Measurements from ENCODE around the gene NFX1. TPM values are rescaled to one million over a fixed set of nuclear protein-coding genes. Genes with fewer than 3 reads are reported as not detected.

Gene NFX1
- total RNA-seq, 1 experiment from 2014 or later = 23.4 TPM

DNA sequence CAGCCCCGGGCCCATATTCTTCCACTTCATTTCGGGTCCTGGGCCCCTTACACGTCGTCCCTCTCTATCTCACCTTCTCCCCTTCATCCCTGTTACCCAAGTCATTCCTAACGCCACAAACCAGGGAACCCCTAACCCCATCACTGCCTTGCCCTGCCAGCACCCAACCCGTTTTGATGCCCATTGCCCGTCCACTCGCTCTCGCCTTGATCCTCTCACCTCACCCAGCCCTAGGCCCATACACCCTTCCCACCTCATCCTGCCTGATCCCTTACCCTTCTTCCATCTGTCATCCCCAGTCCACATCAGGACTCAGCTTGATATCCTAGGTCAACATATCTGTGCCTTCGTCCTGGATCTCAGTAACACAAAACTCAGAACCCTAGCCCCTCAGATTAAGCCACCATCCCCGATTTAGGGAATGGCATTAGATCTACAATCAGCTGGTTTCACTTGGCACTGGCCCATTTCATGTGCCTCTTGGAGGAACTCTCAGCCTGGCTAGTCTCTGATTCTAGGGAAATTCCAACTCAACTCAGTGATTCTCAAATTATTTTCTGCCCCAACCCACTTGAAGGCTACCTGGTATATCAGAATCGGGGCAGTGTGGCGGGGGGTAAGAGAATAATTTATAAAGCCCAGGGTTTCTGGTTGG is 25.0 kb upstream of the NFX1 start:
- no peak for DNase-seq (ENCODE audit: low read depth)

DNA sequence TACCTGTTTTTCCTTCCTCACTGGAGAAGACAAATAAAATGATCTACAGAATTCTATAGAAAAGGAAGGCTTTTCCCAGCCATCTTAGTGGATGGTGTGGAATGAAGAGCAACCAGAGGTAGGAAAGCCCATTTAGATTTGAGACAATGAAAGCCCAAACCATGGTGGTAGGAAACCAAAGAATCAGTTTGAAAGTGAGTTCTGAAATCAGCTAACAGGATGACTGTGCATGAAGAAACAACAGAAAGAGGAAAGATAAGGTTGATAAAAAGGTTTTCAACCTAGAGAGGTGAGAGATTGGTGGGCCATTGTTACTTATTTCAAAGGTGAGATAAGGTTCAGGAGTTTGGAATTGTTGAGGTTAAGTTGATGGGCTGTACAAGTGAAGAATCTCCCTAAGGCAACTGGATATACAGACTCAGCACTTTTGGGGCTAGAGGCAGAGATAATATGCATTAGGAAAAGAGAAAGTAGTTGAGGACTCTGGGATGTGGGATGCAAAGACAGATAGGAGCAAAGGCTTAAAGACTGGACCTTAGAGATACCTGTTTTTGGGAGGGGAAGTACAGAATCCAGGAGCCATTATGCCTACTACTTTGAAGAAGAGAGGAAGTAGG is 23.1 kb upstream of the NFX1 start:
- no peak for DNase-seq (ENCODE audit: low read depth)

DNA sequence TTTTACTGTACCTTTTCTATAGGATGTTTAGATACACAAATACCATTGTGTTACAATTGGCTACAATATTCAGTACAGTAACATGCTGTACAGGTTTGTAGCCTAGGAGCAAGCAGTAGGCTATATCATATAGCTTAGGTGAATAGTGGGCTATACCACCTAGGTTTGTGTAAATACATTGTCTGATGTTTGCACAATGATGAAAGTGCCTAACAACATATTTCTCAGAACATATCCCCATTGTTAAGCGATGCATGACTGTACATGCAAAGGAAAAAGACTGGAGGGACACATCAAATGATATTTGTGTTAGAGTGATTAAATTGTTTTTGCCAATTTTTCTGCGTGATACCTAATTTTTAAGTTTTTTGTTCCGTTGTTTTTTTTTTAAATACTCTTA is 20.2 kb upstream of the NFX1 start:
- DNase-seq (ENCODE audit: low read depth) = no peak

DNA sequence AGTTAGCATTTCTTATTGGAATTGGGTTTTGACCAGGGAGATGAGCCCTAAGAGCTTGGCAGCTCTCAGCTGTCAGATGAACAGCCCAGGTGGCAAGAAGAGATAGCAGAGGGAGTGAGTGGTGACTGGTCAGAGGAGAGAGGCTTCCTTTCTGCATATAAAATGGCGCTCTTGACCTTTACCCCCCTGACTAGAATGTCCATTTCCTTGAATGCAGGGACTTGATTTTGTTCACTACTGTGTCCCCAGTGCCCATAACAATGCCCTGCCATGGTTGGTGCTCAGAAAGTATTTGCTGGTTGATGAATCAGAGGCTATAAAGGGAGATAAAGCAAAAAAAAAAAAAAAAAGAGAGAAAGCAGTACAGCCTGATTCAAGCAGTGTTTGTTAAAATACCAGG is 18.3 kb upstream of the NFX1 start:
- no peak for DNase-seq (ENCODE audit: low read depth)

DNA sequence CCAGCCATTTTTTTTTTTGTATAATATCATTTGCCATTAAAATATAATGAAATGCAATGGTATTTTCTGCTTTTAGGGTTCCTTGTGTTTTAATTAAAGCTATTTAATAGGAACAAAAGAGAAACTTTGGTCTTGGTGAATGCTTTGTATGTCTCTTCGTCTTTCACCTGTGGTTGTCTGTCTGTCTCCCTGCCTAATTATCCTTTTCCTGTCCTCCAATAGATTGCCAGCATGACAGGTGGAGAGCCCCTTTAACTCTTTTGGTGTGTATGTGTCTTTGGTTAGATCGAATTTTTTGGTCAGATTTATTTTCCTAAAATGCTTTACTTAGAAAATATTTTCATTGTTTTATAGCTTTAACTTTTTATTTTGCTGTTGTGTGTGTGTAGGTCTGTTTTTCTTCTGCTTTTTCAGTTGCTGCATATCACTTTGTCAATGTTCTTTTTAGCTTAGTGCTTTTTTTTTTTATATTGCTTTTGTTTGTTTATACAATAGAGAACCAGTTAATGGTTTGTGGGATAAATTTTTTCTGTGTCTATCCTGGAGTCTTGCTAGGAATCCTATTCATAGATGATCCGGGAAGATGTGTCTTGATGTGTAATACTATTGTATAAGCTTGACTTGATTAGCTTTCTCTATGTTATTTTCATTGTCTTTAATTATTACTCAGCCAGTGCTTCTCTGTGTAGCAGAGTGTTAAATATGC is 16.9 kb upstream of the NFX1 start:
- DNase-seq (ENCODE audit: low read depth) = no peak

DNA sequence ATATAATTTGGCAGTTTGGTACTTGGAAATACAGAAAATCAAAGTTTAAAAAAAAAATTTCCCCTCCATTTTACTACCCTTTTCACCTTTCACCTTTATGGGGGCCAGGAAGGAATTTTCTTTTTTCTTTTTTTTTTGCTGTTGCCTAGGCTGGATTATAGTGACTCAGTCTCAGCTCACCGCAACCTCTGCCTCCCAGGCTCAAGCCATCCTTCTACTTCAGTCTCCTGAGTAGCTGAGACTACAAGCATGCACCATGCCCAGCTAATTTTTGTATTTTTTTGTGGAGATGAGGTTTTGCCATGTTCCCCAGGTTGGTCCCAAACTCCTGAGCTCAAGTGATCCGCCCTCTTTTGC is 16.4 kb upstream of the NFX1 start:
- DNase-seq (ENCODE audit: low read depth) = peak; percentile 29

DNA sequence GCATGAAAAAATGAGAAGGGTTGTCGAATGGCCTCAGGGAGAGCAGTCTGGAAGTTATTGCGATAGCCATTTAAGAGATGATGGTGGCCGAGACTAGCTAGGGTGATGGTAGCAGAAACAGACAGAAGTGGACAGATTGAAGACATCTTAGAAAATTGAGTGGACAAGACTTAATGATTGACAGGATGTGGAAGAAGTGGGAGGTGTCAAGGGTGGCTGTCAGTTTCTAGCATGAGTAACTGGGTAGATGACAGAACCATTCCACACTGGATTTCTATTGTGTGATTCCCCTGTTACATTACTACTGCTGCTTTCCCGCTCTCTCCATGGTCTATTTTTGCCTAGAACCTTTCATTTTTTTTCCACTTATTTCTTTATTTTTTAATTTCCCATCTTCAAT is 12.8 kb upstream of the NFX1 start:
- DNase-seq (ENCODE audit: low read depth) = no peak

DNA sequence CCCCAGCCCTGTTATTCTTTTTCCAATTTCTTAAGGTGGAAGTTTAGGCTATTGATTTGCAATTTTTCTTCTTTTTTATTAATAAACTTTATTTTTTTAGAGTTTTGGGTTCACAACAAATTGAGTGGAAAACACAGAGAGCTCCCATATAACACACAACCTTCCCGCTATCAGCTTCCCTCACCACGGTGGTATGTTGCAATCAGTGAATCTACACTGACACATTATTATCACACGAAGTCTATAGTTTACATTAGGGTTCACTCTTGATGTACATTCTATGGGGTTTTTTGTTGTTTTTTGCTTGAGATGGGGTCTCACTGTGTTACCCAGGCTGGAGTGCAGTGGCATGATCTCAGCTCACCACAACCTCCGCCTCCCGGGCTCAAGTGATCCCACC is 4.8 kb upstream of the NFX1 start:
- no peak for DNase-seq (ENCODE audit: low read depth)

DNA sequence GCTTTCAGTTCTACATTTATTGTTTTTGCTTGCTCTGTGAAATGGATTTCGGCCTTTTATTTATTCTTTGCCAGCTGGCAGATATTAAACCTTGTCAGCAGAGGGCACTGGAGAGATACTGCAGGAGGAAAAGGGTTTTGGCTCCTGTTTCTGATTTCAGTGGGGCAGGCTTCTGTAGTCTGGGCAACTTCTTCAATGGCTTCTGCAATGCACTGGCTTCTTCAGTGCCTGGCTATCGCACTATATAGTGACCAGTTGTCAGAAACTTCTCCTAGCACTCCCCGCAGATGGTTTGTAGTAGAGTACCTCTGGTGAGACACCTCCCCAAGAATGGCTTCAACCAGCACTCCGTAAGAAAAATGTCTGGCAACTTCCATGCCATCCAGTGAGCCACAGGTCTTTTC is 3.2 kb upstream of the NFX1 start:
- DNase-seq (ENCODE audit: low read depth) = peak; percentile 68

DNA sequence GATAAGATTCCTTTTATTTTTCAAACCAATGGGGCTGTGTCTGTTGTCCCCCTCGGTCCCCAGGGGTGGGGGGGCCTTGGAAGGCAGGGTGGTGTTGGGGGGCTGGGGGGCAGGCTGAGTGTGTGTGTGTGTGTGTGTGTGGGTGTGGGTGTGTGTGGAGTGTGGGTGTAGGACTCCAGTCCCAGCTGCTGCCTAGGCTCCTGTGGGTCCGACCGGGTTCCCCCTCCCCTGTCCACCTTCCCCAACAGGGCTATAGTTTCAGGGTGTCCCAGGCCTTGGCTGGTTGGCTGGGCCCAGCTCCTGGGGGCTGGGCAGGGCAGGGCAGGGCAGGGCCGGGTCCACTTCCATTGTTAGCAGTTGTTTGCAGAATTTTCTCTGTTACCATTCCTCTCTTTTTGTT is 2.1 kb upstream of the NFX1 start:
- DNase-seq (ENCODE audit: low read depth) = no peak

DNA sequence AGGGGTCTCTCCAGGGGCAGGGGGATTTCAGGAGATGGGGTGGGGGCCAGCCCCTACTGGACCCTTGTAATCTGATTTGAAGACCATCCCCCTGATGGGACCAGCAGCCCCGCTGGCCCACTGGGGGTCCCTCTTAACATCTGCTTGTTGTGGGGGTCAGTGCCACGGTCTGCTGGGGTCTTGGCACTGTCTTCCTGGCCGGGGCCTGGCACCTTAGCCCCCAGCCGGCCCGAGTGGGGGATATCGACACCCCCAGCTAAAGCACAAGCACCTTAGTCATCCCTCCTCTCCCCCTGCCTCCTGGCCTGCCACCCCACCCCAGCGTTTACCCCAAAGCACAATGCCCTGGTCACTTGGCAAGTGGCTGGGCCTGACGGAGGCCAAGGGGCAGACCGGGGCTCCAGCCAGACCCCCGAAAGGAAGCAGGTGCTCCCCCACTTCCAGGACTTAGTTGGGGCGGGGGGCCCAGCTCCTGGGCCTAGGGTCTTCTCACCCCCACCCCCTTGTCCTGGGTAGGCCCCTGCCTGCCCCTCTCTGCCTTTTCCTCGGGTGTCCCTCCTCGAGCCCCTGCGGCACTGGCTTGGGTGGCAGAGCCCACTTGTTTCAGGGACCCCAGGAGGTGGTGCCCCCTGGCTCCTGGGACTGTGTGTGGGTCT is 1.4 kb upstream of the NFX1 start:
- DNase-seq (ENCODE audit: low read depth) = no peak

DNA sequence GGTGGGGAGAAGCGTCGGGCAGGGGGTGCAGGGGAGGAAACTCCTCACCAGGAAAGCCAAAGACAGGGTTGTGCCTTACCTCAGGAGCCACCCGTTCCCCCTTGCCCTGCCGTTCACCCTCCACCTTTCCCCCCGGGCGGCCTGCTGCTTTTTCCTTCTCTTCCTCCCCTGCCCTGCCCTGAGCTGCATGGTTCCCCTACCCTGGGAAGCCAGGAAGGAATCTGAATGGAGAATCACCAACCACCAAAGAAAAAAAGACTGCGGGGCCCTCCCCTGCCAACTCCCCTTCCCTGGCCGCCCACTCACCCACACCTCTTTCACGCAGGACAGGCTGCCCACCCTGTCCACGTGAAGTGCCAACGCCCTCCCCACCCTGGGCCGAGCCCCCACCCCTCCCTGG is 820 bp upstream of the NFX1 start:
- DNase-seq (ENCODE audit: low read depth) = no peak

DNA sequence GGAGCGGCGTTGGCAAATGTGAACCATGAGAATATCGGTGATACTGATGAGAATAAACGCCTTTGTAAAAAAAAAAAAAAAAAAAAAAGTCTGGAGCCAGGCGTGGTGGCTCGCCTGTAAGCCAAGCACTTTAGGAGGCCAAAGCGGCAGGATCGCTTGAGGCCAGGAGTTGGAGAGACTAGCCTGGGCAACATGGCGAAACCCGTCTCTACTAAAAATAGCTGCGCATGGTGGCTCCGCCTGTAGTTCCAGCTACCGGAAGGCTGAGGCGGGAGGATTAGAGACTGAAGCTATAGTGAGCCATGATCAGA is 425 bp upstream of the NFX1 start:
- no peak for DNase-seq (ENCODE audit: low read depth)

DNA sequence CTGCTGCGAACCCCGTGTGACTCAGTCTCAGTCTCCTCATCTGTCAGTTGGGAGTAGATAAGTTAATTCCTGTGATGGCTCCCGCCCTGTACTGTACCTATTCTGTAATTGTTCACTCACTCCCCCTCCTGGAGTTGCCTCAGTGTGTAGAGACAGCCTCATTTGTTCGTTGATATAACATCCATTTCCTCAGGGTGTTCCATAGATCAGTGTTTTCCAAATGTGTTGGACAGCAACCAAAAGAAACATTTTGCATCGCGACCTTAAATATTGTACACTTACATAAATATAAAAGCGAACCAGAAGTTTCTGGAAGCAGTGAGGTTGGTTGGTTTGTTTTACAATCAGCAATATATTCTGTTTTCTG is 698 bp downstream of the NFX1 start:
- DNase-seq (ENCODE audit: low read depth) = no peak

DNA sequence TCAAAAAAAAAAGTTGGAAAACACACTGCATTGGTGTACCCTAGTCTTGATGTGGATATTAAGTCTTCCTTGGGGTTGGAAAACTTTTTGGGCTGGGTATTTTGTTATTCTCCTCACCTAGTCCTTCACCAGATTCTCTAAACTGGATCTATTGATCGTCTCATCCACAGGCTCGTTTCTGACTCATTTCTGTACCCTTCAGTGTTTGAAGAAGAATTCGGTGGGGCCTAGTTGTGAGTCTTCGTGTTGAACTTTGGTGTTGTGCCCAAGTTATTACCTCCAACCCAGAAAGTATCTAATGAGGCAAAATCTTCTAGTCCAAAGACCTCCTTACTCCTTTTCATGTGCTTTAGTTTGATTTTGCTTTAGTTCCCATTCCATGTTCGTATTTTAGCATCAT is 1.6 kb downstream of the NFX1 start:
- DNase-seq (ENCODE audit: low read depth) = no peak

DNA sequence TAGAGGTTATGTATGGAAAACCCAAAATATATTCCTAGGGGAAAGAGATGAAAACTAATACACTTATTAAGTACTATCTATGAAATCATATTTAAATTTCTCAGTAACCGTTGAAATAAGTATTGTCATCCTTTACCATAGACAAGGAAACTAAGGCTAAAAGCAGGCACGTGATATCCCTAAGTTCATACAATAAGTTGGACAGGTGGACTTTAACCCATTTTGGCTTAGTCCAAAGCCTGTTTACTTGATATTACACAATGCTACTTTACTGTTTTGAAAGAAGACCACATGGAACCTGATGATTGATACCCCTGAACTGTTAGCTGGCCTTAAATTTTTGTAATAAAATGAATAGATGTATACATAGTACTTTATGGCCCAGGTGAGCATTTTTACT is 3.5 kb downstream of the NFX1 start:
- no peak for DNase-seq (ENCODE audit: low read depth)

DNA sequence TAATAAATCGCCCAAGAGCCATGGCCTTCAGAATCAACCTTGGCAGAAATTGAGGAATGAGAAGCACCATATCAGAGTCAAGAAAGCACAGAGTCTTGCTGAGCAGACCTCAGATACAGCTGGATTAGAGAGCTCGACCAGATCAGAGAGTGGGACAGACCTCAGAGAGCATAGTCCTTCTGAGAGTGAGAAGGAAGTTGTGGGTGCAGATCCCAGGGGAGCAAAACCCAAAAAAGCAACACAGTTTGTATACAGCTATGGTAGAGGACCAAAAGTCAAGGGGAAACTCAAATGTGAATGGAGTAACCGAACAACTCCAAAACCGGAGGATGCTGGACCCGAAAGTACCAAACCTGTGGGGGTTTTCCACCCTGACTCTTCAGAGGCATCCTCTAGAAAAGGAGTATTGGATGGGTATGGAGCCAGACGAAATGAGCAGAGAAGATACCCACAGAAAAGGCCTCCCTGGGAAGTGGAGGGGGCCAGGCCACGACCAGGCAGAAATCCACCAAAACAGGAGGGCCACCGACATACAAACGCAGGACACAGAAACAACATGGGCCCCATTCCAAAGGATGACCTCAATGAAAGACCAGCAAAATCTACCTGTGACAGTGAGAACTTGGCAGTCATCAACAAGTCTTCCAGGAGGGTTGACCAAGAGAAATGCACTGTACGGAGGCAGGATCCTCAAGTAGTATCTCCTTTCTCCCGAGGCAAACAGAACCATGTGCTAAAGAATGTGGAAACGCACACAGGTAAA is 4.5 kb downstream of the NFX1 start:
- DNase-seq (ENCODE audit: low read depth) = no peak

DNA sequence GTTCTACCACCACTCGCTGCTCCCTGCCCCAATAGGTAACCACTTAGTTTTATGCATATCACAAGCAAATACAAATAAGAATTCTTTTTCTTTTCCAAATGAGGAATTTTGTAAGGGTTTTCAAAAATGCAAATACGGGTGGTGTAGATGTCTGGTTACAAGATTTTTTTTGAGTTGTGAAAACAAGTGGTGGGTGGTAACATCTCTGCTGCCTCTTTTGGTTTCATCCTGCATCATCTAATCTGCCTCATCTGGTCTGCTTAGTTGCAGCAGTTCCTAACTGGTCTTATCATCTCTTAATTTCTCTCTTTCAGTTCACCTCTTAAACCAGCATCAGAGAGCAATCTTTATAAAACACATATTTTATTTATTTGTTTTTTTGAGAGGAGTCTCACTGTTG is 5.3 kb downstream of the NFX1 start:
- DNase-seq (ENCODE audit: low read depth) = no peak

DNA sequence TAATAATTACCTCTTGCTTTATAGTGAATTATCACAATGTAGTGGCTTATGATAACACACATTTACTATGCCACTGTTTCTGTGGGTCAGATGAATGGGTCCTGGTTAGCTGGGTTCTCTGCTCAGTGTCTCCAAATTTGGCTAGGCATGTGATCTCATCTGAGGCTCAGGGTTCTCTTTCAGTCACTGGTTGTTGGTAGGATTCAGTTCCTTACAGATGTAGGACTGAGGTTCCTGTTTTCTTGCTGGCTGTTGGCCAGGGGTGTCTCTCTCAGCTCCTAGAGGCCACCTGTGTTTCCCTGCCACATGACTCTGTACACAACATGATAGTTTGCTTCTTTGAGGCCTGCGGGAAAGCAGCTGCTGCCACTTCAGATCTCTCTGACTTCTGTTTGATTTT is 7.1 kb downstream of the NFX1 start:
- DNase-seq (ENCODE audit: low read depth) = peak; percentile 66

DNA sequence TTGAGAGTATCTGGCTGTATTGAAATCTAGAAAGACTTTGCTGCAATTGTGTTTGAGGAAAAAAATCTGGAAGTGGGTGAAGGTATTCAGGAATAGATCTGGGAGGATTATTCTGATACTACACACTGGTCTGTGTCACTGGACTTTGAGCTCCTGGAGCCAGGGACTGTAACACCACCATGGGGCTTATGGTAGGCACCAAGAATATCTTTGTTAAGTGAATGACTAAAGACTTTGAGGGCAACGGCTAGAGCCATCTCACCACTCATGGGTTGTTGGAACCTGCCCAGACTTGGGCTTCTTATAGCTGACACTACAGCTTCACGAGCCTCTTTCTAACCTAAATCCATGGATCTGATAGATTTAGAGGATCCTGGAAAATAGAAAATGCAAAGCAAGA is 10.2 kb downstream of the NFX1 start:
- DNase-seq (ENCODE audit: low read depth) = no peak

DNA sequence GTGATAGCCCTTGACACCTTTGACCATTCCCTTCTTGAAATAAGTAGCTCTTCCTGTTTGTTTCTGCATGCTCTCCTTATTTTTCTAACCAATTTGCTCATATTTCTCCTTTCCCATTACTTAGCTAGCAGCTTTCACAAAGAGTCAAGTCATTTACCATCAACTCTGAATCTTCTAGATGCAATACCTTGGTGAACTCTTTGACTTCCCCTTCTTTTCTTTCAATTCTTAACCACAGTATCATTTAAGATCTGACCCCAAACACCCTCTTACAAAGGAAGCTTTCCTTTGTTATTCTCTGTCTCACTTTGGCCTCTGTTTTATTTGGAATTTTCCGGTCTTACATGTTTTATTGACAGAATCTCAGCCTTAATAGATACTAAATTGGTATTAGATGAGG is 14.0 kb downstream of the NFX1 start:
- no peak for DNase-seq (ENCODE audit: low read depth)

DNA sequence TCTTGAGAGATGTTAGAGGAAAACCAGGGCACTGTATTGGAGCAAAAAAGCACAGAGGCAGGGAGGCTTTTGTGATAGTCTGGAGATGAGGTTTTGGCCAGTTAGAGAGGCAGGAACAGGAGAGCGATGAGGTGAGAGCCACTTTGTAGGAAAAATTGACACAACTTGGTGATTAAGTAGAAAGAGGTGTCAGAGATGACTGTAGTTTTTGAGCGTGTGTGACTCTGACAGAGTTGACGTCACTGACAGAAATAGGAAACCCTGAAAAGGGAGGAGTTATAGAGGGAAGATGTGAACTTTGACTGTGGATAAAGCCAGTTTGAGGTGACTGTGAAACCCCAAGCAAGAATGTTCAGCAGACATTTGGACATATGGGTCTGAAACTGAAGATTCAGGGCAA is 15.7 kb downstream of the NFX1 start:
- DNase-seq (ENCODE audit: low read depth) = no peak

All from LHCN-M2 (cell line).